OCI-LY3 (cell line): ENCODE data around the gene GNAT3.

ENCODE experiments used
- CTCF ChIP-seq: fragments of 200-600, 300-600 bp; sonication (generic); IDR thresholded peaks from 2 replicates; pipeline ENCODE4 v1.5.1; 2014; ENCODE audit warnings: antibody characterized with exemption, low read length, low read depth
- EZH2phosphoT487 ChIP-seq: fragments of 200-600 bp; shearing (Covaris generic); IDR thresholded peaks from 2 replicates; pipeline ENCODE4 v1.6.1; 2018; ENCODE audit warnings: antibody characterized with exemption, mixed run types, low read depth

- TF ChIP-seq CTCF = no peak
- no peak for TF ChIP-seq EZH2phosphoT487
Measured at GRCh38 chr7:80412842-80413241, 99.0 kb downstream of the GNAT3 start.
